Cortex of kidney (tissue), 1 donor: Measurements from ENCODE around the gene ILK.

Experiments used
- DNase-seq: peaks from one replicate; lab custom pipeline; 2025; lab: John Stamatoyannopoulos, UW

Gene ILK

GRCh38 chr11:6574816-6575715 lies 28.5 kb upstream of the ILK start:
- DNase-seq: no peak

- DNase-seq: no peak
These were observed 26.9 kb upstream of the ILK start for GRCh38 chr11:6576471-6577373.

- no peak for DNase-seq
These were observed 25.4 kb upstream of the ILK start for GRCh38 chr11:6578134-6578533.

GRCh38 chr11:6579681-6580080 lies 23.9 kb upstream of the ILK start:
- DNase-seq: no peak

- DNase-seq: no peak
These were observed 20.0 kb upstream of the ILK start for GRCh38 chr11:6583584-6583983.

- no peak for DNase-seq
These were observed 19.0 kb upstream of the ILK start for GRCh38 chr11:6584528-6584927.

- DNase-seq: no peak
These were observed 16.9 kb upstream of the ILK start for GRCh38 chr11:6586434-6587359.

- no peak for DNase-seq
These were observed 16.1 kb upstream of the ILK start for GRCh38 chr11:6587360-6587953.

GRCh38 chr11:6588018-6588417 lies 15.6 kb upstream of the ILK start:
- DNase-seq: no peak

GRCh38 chr11:6594142-6594768 lies 9.3 kb upstream of the ILK start:
- DNase-seq: no peak

- DNase-seq: no peak
These were observed 7.2 kb upstream of the ILK start for GRCh38 chr11:6596239-6596877.

- DNase-seq: no peak
These were observed 5.0 kb upstream of the ILK start for GRCh38 chr11:6598555-6598954.

GRCh38 chr11:6599449-6599848 lies 4.1 kb upstream of the ILK start:
- DNase-seq: no peak

GRCh38 chr11:6599881-6600390 lies 3.6 kb upstream of the ILK start:
- no peak for DNase-seq

GRCh38 chr11:6601041-6601461 lies 2.5 kb upstream of the ILK start:
- no peak for DNase-seq

- DNase-seq: no peak
These were observed 1.3 kb upstream of the ILK start for GRCh38 chr11:6602096-6602940.

GRCh38 chr11:6604081-6604626 lies 580 bp downstream of the ILK start:
- DNase-seq: no peak

GRCh38 chr11:6604790-6605189 lies 1.2 kb downstream of the ILK start:
- DNase-seq: no peak
